Suppressor macrophage (primary cell): ENCODE measurements around the gene BRD3.
A peak's percentile ranks its signal among the peaks of the same experiment; 100 is the strongest.
"Not testable (repeated sequence)": the region's sequence is repeated elsewhere in the genome, so short reads cannot be mapped to it uniquely, and the experiment has no call there.

ENCODE experiments used
- DNase-seq, 4 experiments: peaks; one replicate each; pipeline ENCODE4 v3.0.0-alpha.2; 2020 to 2022

Gene BRD3

DNA sequence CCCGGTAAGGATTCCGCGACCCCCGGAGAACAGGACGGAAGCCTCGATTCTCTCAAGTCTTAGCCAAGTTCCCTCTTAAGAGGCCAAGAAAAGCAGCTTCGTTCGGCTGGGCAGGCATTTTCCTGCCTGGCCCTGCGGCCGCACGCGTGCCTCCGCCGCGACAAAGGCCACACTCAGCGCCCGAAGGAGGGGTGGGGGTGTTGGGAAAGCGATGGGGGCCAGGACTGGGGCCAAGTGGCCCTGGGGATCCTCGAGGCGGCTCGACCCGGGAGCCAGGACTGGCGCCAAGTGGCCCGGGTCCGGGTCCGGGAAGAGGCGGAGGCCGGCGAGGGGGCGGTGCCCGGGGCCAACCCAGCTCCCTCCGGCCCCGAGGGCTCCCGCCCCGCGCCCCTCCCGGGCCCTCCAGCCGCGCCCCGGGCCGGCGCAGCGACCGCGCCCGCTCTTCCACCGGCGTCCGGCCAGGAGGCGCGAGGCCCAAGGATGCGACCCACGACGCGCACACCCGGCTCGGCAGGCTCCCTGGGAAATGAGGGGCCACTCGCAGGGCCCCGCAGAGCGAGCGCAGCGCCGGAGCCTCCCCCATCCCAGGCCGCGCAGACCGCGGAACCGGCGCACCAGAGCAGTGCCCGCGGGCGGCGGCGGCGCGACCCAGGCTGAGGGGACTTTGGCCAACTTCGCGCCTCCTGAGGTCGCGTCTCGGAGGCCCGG lies 76.5 kb downstream of the BRD3 start:
- DNase-seq: peak in 3 of 4 experiments; percentile 23 to 49 (median 41)

DNA sequence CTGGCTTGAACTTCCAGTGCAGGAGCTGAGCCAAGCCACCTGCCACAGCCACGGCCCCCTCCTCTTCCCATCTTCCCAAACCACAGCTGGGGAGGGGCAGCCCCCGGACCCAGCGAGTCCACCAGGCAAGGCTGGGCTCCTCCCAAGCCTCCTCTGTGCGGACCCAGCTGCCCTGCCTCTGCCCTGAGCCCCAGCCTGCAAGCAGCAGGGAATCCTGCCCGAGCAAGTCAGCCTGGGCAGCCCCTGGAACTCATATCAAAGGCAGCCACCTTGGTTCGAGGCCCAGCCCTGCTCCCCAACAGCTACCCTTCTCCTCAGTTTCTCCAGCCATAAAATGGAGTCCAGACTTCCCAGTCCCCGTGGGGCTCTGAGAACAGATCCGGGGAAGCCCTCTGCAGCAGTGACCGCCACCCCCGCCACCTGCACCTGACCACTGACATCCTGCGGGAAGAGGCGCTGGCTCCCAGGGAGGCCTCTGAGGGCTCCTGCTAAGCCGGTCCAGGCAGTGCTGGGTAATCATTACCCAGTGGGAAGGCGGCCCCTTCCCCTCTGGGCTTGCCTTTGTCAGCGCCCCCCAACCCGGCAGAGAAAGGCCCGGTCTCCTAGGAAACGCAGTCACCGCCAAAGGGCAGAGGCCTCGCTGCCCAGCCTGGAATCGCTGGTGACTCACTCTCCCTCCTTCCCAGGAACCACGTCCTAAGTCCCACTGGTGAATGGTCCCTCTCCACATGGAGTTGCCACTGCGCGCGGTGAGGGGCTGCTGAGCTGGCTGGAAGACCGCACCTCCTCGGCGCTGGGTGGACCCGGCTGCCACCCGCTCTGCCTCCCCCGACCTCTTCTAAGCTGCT lies 77.2 kb downstream of the BRD3 start:
- DNase-seq: peak in 1 of 4 experiments; percentile 13

DNA sequence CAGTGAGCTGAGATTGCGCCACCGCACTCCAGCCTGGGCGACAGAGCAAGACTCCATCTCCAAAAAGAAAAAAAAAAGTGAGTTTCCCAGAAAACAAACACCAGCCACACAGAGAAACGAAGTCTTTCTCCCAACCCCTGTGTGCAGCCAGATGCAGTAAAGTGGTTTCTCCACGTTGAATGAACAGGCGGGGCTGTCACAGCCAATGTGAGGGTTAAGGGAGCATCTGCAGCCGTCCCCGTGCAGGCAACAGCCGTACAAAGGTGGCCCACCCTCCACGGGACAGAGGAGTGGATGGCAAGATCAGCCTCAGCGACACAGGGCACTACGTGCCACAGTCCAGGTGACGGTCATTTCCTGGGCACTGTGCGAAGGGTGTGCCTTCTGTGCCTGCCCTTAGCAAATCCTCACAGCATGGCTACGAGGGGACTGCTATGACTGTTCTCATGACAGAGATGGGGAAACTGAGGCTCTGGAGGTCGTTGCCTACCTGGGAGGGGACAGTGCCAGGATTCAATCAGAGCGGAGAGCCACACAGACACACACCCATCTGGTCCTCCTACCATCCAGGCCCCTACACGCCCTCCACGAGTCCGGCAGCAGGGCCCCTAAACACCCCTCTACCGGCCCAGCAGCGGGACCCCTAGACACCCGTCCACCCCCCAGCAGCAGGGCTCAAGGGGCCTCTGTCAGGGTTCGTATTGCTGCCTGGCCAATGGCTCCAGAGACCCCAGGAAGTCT lies 78.0 kb downstream of the BRD3 start:
- DNase-seq: no peak

DNA sequence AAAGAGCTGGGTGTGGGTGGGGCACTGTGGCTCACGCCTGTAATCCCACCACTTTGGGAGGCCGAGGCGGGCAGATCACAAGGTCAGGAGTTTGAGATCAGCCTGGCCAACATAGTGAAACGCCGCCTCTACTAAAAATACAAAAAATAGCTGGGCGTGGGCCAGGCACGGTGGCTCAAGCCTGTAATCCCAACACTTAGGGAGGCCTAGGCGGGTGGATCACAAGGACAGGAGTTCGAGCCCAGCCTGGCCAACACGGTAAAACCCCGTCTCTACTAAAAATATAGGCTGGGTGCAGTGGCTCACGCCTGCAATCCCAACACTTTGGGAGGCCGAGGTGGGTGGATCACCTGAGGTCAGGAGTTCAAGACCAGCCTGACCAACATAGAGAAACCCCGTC lies 79.1 kb downstream of the BRD3 start:
- DNase-seq: not testable (repeated sequence)

DNA sequence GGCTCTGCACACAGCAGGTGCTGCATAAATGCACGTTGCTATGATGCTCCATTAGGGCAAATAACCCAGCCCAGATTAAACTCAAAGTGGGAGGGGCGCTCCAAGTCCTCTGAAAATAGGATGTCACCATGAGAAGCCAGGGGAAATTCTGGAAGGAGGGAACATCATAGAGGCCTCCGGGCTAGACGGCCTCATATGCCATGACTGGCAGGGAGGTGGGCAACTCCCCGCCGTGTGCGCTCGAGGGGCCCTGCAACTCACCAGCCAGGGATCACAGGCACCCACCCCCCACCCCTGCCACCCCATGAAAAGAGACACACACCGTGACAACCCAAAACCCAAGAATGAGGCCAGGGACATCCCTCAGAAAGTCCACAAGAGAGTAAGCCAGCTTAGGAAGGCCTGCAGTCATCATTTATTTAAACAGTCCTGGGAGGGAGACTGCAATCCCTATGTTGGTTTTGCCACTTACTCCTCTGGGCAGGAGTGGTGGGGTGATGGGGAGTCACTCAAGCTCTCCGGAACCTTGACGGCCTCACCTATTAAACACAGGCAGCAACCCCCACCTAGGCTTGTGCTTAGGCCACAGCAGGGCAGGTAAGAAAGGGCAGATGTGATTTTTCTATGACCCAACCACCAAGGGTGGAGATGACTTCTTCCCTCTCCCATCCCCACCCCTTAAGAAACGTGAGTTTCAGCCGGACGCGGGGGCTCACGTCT lies 79.7 kb downstream of the BRD3 start:
- DNase-seq: no peak

DNA sequence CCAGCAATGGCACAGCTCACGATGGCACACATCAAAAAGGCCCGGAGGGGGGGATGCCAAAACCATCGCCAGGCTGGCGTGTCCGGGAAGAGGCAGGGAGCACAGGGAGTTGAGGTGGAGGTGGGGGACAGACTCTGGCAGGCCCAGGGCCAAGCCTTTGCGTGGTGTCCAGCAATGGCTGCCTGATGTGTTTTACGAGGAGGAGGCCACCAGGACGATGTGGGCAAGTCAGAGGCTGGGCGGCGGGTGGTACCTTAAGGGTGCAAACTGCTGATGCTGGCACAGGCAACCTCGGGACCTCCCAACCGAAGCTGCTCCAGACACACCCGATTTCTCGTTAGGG lies 80.4 kb downstream of the BRD3 start:
- no peak for DNase-seq

DNA sequence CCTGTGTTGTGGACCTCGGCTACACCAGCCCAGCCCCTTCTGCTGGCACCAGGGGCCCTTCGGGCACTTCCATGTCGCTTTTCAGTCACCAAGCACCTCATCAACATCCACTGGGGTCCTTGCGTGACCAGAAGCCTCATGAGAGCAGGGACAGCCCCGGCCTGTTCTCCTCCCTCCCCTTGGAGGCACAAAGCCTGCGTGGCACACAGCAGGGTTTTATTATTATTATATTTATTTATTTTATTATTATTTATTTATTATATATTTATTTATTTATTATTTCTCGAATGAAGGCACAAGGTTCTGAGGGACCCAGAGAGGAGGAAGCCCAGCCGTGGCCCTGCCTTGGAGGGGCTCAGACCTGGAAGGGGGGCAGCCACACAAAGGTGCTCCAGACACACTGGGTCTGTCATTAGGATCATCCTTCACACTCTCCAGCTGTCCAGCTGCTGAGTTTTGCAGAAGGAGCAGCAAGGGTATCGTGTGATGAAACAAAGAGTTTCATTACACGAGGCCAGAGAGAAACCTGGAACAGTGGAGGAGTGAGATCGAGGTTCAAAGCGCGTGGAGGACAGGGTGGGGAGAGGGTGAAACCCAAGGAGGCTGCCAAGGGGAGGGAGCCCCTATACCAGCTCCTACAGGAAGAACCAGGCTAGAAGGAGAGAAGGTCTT lies 80.9 kb downstream of the BRD3 start:
- no peak for DNase-seq

DNA sequence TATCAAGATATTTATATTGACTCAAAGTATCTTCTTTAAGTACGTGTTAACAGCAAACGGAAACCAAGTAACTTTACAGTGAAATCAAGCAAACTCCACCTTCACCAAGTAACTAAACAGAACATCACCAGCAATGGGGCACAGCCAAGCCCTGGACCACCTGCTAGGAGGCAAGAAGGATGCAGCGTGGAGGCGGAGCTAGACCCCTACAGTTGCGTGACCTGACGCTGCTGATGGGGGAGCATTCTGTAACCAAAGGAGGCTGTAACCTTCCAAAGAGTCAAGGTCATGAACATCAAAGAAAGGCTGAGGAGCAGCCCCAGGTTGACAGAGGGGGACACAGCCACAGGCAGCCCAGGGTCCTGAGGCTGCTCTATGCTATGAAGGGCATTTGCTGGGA lies 81.8 kb downstream of the BRD3 start:
- DNase-seq: no peak

DNA sequence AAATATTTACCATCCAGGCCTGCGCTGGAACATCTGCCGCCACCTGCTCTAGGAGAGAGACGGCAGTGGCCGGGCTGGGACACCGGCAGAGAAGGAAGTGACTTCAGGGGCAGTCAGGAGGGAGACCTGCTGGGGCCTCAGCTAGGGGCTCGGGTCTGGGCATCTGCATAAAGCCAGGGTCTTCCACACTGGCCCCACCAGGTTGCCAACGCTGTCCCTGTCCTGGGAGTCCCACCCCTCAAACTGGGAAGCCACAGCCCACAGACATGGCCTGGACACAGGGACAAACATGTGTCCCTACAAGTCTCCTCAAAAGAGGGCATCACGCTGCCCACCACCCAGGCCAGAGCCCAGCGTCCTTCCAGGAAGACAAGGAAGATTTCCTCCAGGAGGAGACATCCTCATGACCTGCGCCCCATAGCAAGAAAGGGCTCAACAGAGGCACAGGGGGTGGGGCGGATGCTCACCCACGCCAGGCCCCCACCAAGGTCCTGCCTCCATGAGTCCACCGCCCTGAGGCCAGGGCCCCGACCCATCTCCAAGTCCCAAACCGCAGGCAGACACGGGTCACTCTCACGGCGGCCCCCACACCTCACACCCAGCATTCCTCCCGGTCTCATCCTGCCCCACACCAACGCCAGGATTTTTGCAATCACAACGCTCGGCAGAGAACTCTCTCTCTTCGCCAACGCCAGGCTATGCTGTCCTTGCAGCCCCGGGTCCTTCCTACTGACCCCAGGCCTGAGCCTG lies 84.7 kb downstream of the BRD3 start:
- no peak for DNase-seq

DNA sequence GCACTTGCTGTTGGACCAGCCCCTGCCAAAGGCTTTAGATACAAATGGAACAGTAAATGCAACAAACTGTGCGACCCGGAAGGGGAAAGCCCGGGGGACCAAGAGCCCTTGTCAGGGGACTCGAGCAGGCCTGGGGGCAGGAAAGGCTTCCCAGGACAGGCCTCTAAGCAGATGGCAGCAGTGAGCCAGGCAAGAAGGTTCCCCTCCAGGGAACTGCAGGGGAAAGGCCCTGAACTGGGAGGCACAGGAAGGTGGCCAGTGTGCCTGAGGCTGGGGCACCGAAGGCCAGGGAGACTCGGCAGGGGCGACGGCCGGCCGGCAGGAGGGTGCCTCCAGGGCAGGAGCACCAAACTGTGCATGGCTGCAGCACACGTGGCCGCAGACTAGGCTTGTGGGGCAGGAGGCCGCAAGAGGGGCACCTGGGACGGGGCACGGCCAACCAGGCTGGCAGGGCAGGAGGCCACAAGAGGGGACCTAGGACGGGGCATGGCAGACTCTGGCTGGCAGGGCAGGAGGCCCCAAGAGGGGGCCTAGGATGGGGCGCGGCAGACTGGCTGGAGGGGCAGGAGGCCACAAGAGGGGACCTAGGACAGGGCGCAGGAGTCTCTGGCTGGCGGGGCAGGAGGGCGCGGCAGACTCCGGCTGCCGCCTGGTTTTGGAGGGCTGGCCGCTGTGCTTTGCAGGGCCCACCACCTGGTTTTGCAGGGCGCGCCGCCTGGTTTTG lies 85.7 kb downstream of the BRD3 start:
- no peak for DNase-seq

DNA sequence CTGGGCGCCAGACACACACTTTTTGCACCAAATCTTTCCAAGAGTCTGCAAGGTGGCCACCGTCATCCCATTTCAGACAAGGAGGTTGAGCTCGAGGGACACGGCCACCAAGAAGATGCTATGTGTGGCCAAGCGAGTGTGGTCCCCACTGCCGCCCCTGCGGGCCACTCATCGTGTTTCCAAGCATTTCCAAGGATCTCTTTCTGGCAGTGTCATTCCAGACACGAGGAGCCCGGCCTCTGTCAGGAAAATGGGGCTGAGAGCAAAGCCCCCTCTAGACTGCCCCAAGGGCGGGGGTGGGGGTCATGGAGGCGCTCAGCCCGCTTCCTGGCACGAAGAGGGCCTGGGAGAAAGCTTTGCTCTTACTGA lies 86.3 kb downstream of the BRD3 start:
- no peak for DNase-seq

DNA sequence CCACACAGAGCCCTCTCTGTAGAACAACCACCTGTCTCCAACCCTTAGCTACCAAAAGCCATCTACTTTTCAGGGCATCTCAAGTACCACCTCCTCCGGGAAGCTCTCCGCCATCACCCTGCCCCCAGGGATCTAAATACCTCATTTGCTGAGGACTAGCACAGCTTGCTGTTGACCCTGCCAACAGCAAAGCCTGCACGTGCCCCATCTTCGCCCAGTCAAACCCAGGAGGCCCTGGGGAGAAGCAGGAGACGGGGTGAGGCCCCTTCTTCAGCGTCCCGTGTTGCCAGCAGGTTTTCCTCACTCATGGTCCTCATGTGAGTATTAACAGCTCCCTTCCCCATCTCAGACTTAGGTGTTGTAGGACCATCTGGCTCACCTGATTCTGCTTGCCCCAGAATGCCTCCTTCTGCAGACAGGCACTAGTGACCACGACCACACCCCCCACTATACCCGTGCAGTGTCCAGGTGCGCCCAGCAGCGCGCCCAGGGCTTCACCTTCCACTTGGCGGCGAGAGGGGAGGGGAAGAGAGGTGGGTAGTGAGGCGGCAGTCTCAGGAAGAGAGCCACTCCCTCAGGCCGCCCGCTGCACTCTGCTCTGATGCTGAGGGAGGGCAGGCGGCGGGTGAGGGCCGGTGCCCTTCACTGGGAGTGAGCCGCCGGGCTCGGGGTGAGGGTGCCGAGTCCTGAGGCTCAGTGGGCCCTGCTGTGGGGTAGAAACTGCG lies 86.8 kb downstream of the BRD3 start:
- DNase-seq: no peak
